Panc1 (cell line): ENCODE data around the gene CTBP1. TPM values are rescaled to one million over a fixed set of nuclear protein-coding genes. Genes with fewer than 3 reads are reported as not detected.

Experiments
- ATAC-seq: fragments of 200-7000 bp; cut with Tn5 transposase; 2 replicates; pipeline ENCODE4 v1.9.1; 2020; ENCODE audit warnings: mild to moderate bottlenecking, moderate library complexity
- BruUV-seq: library from RNA; stranded (reverse); fragments of 400-500 nt; replicated peaks from 2 replicates; lab custom pipeline; 2021; lab: Mats Ljungman, UMichigan
- CTCF ChIA-PET: fragments of 300-600 bp; sonication (Branson Sonifier 250); formaldehyde crosslinking; loops from one replicate; lab custom pipeline; 2022; ENCODE audit warnings: antibody characterized with exemption; lab: Charles Lee
- POLR2A ChIA-PET: fragments of 300-600 bp; sonication (Branson Sonifier 250); formaldehyde crosslinking; loops from one replicate; lab custom pipeline; 2022; ENCODE audit warnings: antibody characterized with exemption; lab: Charles Lee
- DNase-seq: peaks from one replicate; pipeline ENCODE4 v3.0.0-alpha.2; 2010; ENCODE audit warnings: low read depth, low spot score
- H3K27ac ChIP-seq: 2 replicates; pipeline ENCODE4 v1.5.1; 2011; ENCODE audit warnings: mild to moderate bottlenecking, low read length, inconsistent platforms
- H3K27me3 ChIP-seq: fragments of 200-500 bp; sonication (Bioruptor generic); 2 replicates; pipeline ENCODE4 v1.6.0; 2014; ENCODE audit warnings: low read length, inconsistent platforms; ENCODE audit not compliant: control insufficient read depth, insufficient read depth
- H3K36me3 ChIP-seq: fragments of 200-500 bp; sonication (Bioruptor generic); 2 replicates; pipeline ENCODE4 v1.5.1; 2014; ENCODE audit warnings: inconsistent platforms, mild to moderate bottlenecking, low read length, moderate library complexity; ENCODE audit not compliant: control insufficient read depth, insufficient read depth
- H3K4me1 ChIP-seq: 2 replicates; pipeline ENCODE4 v1.5.1; 2011; ENCODE audit warnings: inconsistent platforms, mild to moderate bottlenecking, low read length, moderate library complexity; ENCODE audit not compliant: control insufficient read depth, insufficient read depth
- H3K4me3 ChIP-seq, 2 experiments: 2 replicates each; pipeline ENCODE4 v1.5.1; 2011 to 2012; ENCODE audit warnings: low read depth in 2 of 2, low read length in 2 of 2, mild to moderate bottlenecking in 2 of 2, inconsistent platforms in 1 of 2, moderate library complexity in 1 of 2
- H3K9me3 ChIP-seq: fragments of 200-500 bp; sonication (Bioruptor generic); 2 replicates; pipeline ENCODE4 v1.5.1; 2014; ENCODE audit warnings: low read depth, mild to moderate bottlenecking, inconsistent platforms, low read length, moderate library complexity; ENCODE audit not compliant: control insufficient read depth, insufficient read depth
- POLR2AphosphoS5 ChIP-seq: IDR thresholded peaks from 2 replicates; pipeline ENCODE4 v1.6.1; 2012; ENCODE audit warnings: mild to moderate bottlenecking, low read depth, low read length, moderate library complexity
- SIN3A ChIP-seq: IDR thresholded peaks from 2 replicates; pipeline ENCODE4 v1.6.1; 2012; ENCODE audit warnings: low read depth, mild to moderate bottlenecking, low read length, moderate library complexity, borderline replicate concordance; ENCODE audit not compliant: insufficient read depth
- TCF7L2 ChIP-seq: IDR thresholded peaks from 2 replicates; pipeline ENCODE4 v1.6.1; 2011; ENCODE audit warnings: mild to moderate bottlenecking, low read depth, low read length, inconsistent platforms
- in situ Hi-C: cut with HindIII; loops from 2 replicates; pipeline ENCODE4 v1.10.0; 2016; ENCODE audit warnings: low sequenced_read_pairs, low pct_unique_long_range_greater_than_20kb
- intact Hi-C: fragments of 100-400 bp; cut with micrococcal nuclease; formaldehyde crosslinking; loops from one replicate; pipeline ENCODE4 v1.10.0; 2022; ENCODE audit not compliant: unreplicated experiment
- total RNA-seq: library from RNA; stranded (reverse); gene quantifications from one replicate; pipeline ENCODE4 v1.2.1, GENCODE V29; 2021; ENCODE audit not compliant: unreplicated experiment
- TF ChIP-seq, protein P1 (sequence below), 2 experiments: IDR thresholded peaks; 2 replicates each; pipeline ENCODE4 v1.6.1; 2011 to 2012; ENCODE audit warnings: low read depth in 2 of 2, control low read depth in 1 of 2, low read length in 1 of 2, mild to moderate bottlenecking in 1 of 2, moderate library complexity in 1 of 2; ENCODE audit not compliant: insufficient read depth in 1 of 2
- TF ChIP-seq, protein P2 (sequence below): fragments of 450-650 bp; IDR thresholded peaks from 2 replicates; pipeline ENCODE4 v1.5.1; 2017; ENCODE audit warnings: mild to moderate bottlenecking

CTBP1 gene
- total RNA-seq, 1 experiment from 2014 or later: 157 TPM

DNA sequence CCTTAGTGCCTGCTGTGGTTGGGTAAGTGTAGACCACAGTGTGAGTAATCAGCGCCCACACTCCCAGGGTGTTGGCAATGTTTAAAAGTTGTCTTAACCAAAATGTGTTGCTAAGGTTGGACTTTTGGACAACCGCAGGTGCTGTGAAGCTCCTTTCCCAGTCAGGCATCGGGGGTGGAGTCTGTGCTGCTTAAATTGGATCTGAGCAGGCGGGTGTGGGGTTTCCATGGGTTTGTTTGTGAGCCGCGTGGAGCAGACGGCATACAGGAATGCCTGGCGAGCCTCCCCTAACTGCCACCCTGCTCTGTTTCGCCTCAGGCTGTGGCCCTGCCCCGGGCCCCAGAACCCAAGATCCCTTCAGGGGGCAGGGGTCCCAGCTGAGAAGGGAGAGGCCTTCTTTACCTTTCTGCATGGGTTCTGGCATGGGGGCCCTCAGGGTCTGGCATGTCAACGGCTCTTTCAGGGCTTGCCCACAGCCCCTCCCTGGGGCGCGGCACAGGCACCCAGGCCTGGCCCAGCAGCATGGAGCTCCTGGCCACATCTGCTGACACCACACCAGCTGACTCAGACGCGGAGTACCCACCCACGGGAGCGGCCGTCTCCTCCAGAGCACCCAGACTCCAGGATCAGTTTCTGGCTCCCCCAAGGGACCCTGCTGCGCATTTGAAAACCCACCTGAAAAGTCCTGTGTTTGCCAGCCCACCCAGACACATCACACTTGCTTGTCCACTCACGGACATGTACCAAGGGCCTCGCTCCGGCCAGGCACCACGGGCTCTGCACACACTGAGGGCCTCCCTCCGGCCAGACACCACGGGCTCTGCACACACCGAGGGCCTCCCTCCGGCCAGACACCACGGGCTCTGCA lies 71.4 kb downstream of the CTBP1 start:
- ATAC-seq: no peak; the same call in 1 of the 2 replicates

DNA sequence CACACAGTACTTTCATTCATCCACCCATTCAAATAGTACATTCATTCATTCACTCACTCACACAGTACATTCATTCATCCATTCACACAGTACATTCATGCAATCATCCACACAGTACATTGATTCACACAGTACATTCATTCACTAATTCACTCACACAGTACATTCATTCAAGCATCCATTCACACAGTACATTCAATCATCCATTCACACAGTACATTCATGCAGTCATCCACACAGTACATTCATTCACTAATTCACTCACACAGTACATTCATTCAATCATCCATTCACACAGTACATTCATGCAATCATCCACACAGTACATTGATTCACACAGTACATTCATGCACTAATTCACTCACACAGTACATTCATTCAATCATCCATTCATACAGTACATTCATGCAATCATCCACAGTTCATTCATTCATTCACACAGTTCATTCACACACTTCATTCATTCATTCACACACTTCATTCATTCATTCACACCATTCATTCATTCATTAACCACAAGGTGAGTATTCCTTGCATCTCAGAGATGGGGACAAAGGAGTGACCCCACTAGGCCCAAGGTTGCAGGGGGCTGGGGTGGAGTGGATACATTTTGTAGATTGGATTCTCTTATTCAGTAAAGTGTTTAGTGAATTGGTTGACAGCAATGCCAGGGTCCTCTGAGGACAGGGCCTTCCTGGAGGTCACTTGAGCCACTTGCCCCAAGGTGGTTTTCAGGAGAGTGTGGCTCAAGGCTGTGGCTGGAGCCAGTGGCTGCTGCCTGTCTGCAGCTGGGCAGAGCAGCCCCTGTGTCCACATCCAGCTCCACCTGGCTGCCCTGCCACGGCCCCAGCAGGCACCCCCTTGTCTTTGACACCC lies 72.3 kb downstream of the CTBP1 start:
- H3K27ac ChIP-seq: no peak overlapping the region
- H3K36me3 ChIP-seq: no peaks in the 10 kb centered on the region
- ChIA-PET POLR2A (no interaction called here), CTCF (no interaction called here)
- no peaks in the 10 kb centered on the region for H3K27me3 ChIP-seq
- peaks cover 9% of the 10 kb centered on the region for H3K9me3 ChIP-seq
- TF ChIP-seq, protein P1, sequence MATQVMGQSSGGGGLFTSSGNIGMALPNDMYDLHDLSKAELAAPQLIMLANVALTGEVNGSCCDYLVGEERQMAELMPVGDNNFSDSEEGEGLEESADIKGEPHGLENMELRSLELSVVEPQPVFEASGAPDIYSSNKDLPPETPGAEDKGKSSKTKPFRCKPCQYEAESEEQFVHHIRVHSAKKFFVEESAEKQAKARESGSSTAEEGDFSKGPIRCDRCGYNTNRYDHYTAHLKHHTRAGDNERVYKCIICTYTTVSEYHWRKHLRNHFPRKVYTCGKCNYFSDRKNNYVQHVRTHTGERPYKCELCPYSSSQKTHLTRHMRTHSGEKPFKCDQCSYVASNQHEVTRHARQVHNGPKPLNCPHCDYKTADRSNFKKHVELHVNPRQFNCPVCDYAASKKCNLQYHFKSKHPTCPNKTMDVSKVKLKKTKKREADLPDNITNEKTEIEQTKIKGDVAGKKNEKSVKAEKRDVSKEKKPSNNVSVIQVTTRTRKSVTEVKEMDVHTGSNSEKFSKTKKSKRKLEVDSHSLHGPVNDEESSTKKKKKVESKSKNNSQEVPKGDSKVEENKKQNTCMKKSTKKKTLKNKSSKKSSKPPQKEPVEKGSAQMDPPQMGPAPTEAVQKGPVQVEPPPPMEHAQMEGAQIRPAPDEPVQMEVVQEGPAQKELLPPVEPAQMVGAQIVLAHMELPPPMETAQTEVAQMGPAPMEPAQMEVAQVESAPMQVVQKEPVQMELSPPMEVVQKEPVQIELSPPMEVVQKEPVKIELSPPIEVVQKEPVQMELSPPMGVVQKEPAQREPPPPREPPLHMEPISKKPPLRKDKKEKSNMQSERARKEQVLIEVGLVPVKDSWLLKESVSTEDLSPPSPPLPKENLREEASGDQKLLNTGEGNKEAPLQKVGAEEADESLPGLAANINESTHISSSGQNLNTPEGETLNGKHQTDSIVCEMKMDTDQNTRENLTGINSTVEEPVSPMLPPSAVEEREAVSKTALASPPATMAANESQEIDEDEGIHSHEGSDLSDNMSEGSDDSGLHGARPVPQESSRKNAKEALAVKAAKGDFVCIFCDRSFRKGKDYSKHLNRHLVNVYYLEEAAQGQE (IDR thresholded peaks at IDR 0.05; ENCODE audit: insufficient read depth in 1 of 2, low read depth in 2 of 2, low read length in 1 of 2): no peak
- TF ChIP-seq SIN3A (no peak), POLR2AphosphoS5 (no peak), TCF7L2 (no peak)
- TF ChIP-seq, protein P2, sequence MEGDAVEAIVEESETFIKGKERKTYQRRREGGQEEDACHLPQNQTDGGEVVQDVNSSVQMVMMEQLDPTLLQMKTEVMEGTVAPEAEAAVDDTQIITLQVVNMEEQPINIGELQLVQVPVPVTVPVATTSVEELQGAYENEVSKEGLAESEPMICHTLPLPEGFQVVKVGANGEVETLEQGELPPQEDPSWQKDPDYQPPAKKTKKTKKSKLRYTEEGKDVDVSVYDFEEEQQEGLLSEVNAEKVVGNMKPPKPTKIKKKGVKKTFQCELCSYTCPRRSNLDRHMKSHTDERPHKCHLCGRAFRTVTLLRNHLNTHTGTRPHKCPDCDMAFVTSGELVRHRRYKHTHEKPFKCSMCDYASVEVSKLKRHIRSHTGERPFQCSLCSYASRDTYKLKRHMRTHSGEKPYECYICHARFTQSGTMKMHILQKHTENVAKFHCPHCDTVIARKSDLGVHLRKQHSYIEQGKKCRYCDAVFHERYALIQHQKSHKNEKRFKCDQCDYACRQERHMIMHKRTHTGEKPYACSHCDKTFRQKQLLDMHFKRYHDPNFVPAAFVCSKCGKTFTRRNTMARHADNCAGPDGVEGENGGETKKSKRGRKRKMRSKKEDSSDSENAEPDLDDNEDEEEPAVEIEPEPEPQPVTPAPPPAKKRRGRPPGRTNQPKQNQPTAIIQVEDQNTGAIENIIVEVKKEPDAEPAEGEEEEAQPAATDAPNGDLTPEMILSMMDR: no peak
- no peak for DNase-seq
- no peak for ATAC-seq
- no peak overlapping the region for H3K4me3 ChIP-seq
- H3K4me1 ChIP-seq: no peaks in the 10 kb centered on the region
- in situ Hi-C loops: no loop called here
- intact Hi-C loops: no loop called here
- BruUV-seq: no TSS peak

More for the DNA sequence above, 71.4 kb downstream of the CTBP1 start:
- no peak for DNase-seq
- TF ChIP-seq, protein P1 (IDR thresholded peaks at IDR 0.05; ENCODE audit: insufficient read depth in 1 of 2, low read depth in 2 of 2, low read length in 1 of 2): no peak
- no peak for TF ChIP-seq POLR2AphosphoS5
- TF ChIP-seq, protein P2: no peak
- TF ChIP-seq TCF7L2: no peak
- no peak for TF ChIP-seq SIN3A
- Histone ChIP-seq H3K4me3 (no peak overlapping the region), H3K36me3 (no peaks in the 10 kb centered on the region), H3K4me1 (no peaks in the 10 kb centered on the region), H3K9me3 (peaks cover 12% of the 10 kb centered on the region), H3K27me3 (no peaks in the 10 kb centered on the region), H3K27ac (no peak overlapping the region)
- in situ Hi-C loops (no loop called here), intact Hi-C loops (no loop called here)
- POLR2A ChIA-PET: no interaction called here
- CTCF ChIA-PET: no interaction called here
- no TSS peak for BruUV-seq
